Measurements from ENCODE around the gene ZNF416.

Gene ZNF416

GRCh38 chr19:57559404-57560025, 19.2 kb downstream of the ZNF416 start, which contains the start of gene ZNF550:
ZNF550 (minus strand) TSS chr19:57559863; CDS start chr19:57559682, 181 bp downstream.
- H3K4me3 ChIP-seq (ENCODE audit: low read depth, low read length): peak within 1 kb of the TSS; percentile 96
- no peak for TF ChIP-seq CTCF (IDR thresholded peaks at IDR 0.05; ENCODE audit: control insufficient read depth, extremely low read depth, insufficient read depth)
- peak; percentile 71 for DNase-seq (ENCODE audit: low read depth)

GRCh38 chr19:57559008-57559403, 19.7 kb downstream of the ZNF416 start:
- TF ChIP-seq CTCF (IDR thresholded peaks at IDR 0.05; ENCODE audit: control insufficient read depth, extremely low read depth, insufficient read depth): no peak
- H3K4me3 ChIP-seq (ENCODE audit: low read depth, low read length): peak overlapping the region; percentile 96
- DNase-seq (ENCODE audit: low read depth): no peak

GRCh38 chr19:57558525-57558924, 20.2 kb downstream of the ZNF416 start:
- H3K4me3 ChIP-seq (ENCODE audit: low read depth, low read length): peak overlapping the region; percentile 96
- DNase-seq (ENCODE audit: low read depth): no peak
- 0 out of 2 replicates have a peak, but pooled peaks have one; percentile 28 for TF ChIP-seq CTCF (IDR thresholded peaks at IDR 0.05; ENCODE audit: control insufficient read depth, extremely low read depth, insufficient read depth)

GRCh38 chr19:57557659-57558058, 21.1 kb downstream of the ZNF416 start:
- peak overlapping the region; percentile 96 for H3K4me3 ChIP-seq (ENCODE audit: low read depth, low read length)
- peak; percentile 19 for DNase-seq (ENCODE audit: low read depth)
- TF ChIP-seq CTCF (IDR thresholded peaks at IDR 0.05; ENCODE audit: control insufficient read depth, extremely low read depth, insufficient read depth): no peak

- no peak for TF ChIP-seq CTCF (IDR thresholded peaks at IDR 0.05; ENCODE audit: control insufficient read depth, extremely low read depth, insufficient read depth)
- no peak overlapping the region for H3K4me3 ChIP-seq (ENCODE audit: low read depth, low read length)
- DNase-seq (ENCODE audit: low read depth): no peak
These were observed 26.3 kb downstream of the ZNF416 start for GRCh38 chr19:57552432-57552831.

- no peak overlapping the region for H3K4me3 ChIP-seq (ENCODE audit: low read depth, low read length)
- no peak for TF ChIP-seq CTCF (IDR thresholded peaks at IDR 0.05; ENCODE audit: control insufficient read depth, extremely low read depth, insufficient read depth)
These were observed 32.2 kb downstream of the ZNF416 start for GRCh38 chr19:57546513-57546912.

More at GRCh38 chr19:57546513-57546912, 32.2 kb downstream of the ZNF416 start:
- no peak for DNase-seq (ENCODE audit: low read depth)

Measured in LNCaP clone FGC (cell line).